Liver (tissue), 9 donors: ENCODE results near the gene RAD9A. TPM values are rescaled to one million over a fixed set of nuclear protein-coding genes. Genes with fewer than 3 reads are reported as not detected.

Experiments
- DNase-seq: peaks from one replicate; pipeline ENCODE4 v3.0.0-alpha.2; 2017; ENCODE audit warnings: low spot score
- H3K27ac ChIP-seq, 2 donors: one replicate each; pipeline ENCODE4 v1.7.0; 2013; ENCODE audit warnings: inconsistent platforms in 2 of 2, low read length in 2 of 2, control low read depth in 1 of 2, low read depth in 1 of 2, mild to moderate bottlenecking in 1 of 2
- H3K27me3 ChIP-seq, 4 donors: one replicate each; pipeline versions ENCODE4 v1.6.1 to v1.7.0; 2013; ENCODE audit warnings: low read length in 3 of 4, inconsistent platforms in 1 of 4, mild to moderate bottlenecking in 1 of 4, moderate library complexity in 1 of 4; ENCODE audit not compliant: control insufficient read depth in 4 of 4, insufficient read depth in 4 of 4
- H3K36me3 ChIP-seq, 4 donors: one replicate each; pipeline versions ENCODE4 v1.6.1 to v1.7.0; 2013; ENCODE audit warnings: low read length in 3 of 4, mild to moderate bottlenecking in 3 of 4, low read depth in 1 of 4, moderate library complexity in 1 of 4; ENCODE audit not compliant: control insufficient read depth in 4 of 4, insufficient read depth in 3 of 4
- H3K4me1 ChIP-seq, 4 donors: one replicate each; pipeline versions ENCODE4 v1.6.1 to v1.7.0; 2013; ENCODE audit warnings: low read length in 3 of 4, mild to moderate bottlenecking in 3 of 4, moderate library complexity in 1 of 4; ENCODE audit not compliant: control insufficient read depth in 4 of 4, insufficient read depth in 4 of 4
- H3K4me3 ChIP-seq, 3 donors: one replicate each; pipeline versions ENCODE4 v1.6.1 to v1.7.0; 2013; ENCODE audit warnings: low read length in 3 of 3, control low read depth in 1 of 3, low read depth in 1 of 3, mild to moderate bottlenecking in 1 of 3
- H3K9ac ChIP-seq, 2 donors: one replicate each; pipeline ENCODE4 v1.7.0; 2013; ENCODE audit warnings: low read length in 2 of 2, mild to moderate bottlenecking in 2 of 2, moderate library complexity in 2 of 2, control low read depth in 1 of 2, low read depth in 1 of 2
- H3K9me3 ChIP-seq, 4 donors: one replicate each; pipeline versions ENCODE4 v1.6.1 to v1.7.0; 2013; ENCODE audit warnings: low read length in 3 of 4; ENCODE audit not compliant: control insufficient read depth in 4 of 4
- EGR1 ChIP-seq, 2 donors: IDR thresholded peaks; 2 replicates each; pipeline ENCODE4 v1.6.1; 2016 to 2018; ENCODE audit warnings: antibody characterized with exemption in 2 of 2, low read depth in 2 of 2
- FOXA1 ChIP-seq: IDR thresholded peaks from 2 replicates; pipeline ENCODE4 v1.6.1; 2016; ENCODE audit warnings: antibody characterized with exemption
- FOXA2 ChIP-seq: IDR thresholded peaks from 2 replicates; pipeline ENCODE4 v1.6.1; 2016; ENCODE audit warnings: antibody characterized with exemption
- GABPA ChIP-seq, 2 donors: IDR thresholded peaks in 1 of 2; conservative IDR thresholded peaks in 1 of 2; 2 replicates each; pipeline ENCODE4 v1.6.1; 2016; ENCODE audit warnings: antibody characterized with exemption in 2 of 2, mild to moderate bottlenecking in 1 of 2, moderate library complexity in 1 of 2
- HNF4A ChIP-seq, 2 donors: conservative IDR thresholded peaks; 2 replicates each; pipeline ENCODE4 v1.6.1; 2016; ENCODE audit warnings: antibody characterized with exemption in 2 of 2, mild to moderate bottlenecking in 2 of 2
- HNF4G ChIP-seq: IDR thresholded peaks from 2 replicates; pipeline ENCODE4 v1.6.1; 2016; ENCODE audit warnings: antibody characterized with exemption
- JUND ChIP-seq, 2 donors: IDR thresholded peaks; 2 replicates each; pipeline ENCODE4 v1.6.1; 2016; ENCODE audit warnings: antibody characterized with exemption in 2 of 2
- NR2F2 ChIP-seq: IDR thresholded peaks from 2 replicates; pipeline ENCODE4 v1.6.1; 2016; ENCODE audit warnings: antibody characterized with exemption
- RAD21 ChIP-seq, 2 donors: IDR thresholded peaks; 2 replicates each; pipeline ENCODE4 v1.6.1; 2016; ENCODE audit warnings: antibody characterized with exemption in 2 of 2, mild to moderate bottlenecking in 2 of 2
- RXRA ChIP-seq, 2 donors: IDR thresholded peaks; 2 replicates each; pipeline ENCODE4 v1.6.1; 2017 to 2018; ENCODE audit warnings: antibody characterized with exemption in 2 of 2, mild to moderate bottlenecking in 1 of 2
- SP1 ChIP-seq: IDR thresholded peaks from 2 replicates; pipeline ENCODE4 v1.6.1; 2018; ENCODE audit warnings: antibody characterized with exemption, mild to moderate bottlenecking
- TAF1 ChIP-seq: conservative IDR thresholded peaks from 2 replicates; pipeline ENCODE4 v1.6.1; 2016; ENCODE audit warnings: antibody characterized with exemption, mild to moderate bottlenecking
- YY1 ChIP-seq: IDR thresholded peaks from 2 replicates; pipeline ENCODE4 v1.6.1; 2016; ENCODE audit warnings: antibody characterized with exemption, mild to moderate bottlenecking
- WGBS: extraction: QIAGEN DNeasy Blood & Tissue Kit; methylation state at CpG from one replicate; pipeline ENCODE4 v1.1.7; 2013; 5-methylcytosine and 5-hydroxymethylcytosine counted together
- polyA plus RNA-seq, 2 donors: library from polyadenylated mRNA; stranded (reverse) in 1 of 2; unstranded in 1 of 2; fragments of 200-250 nt in 1 of 2; fragments of >200 nt in 1 of 2; fragmentation: Nextera tagmentation in 1 of 2; extraction: Ambion mirVana in 1 of 2; gene quantifications; one replicate each; pipeline versions ENCODE4 v1.2.1 to v1.2.3, GENCODE V29; 2013 to 2015
- total RNA-seq, 2 donors: library from RNA; depleted of rRNA; stranded (reverse); fragments of >200 nt; gene quantifications; one replicate each; pipeline ENCODE4 v1.2.3, GENCODE V29; 2014
- TF ChIP-seq, protein P1 (sequence below): IDR thresholded peaks from 2 replicates; pipeline ENCODE4 v1.6.1; 2016; ENCODE audit warnings: antibody characterized with exemption
- TF ChIP-seq, protein P2 (sequence below): fragments of 150-350 bp; IDR thresholded peaks from 2 replicates; pipeline ENCODE4 v1.5.1; 2017; ENCODE audit warnings: improper control_type of control experiment, low read depth, low read length; ENCODE audit not compliant: missing input control
- TF ChIP-seq, protein P3 (sequence below): IDR thresholded peaks from 2 replicates; pipeline ENCODE4 v1.6.1; 2016; ENCODE audit warnings: antibody characterized with exemption
- TF ChIP-seq, protein P4 (sequence below): IDR thresholded peaks from 2 replicates; pipeline ENCODE4 v1.6.1; 2016; ENCODE audit warnings: antibody characterized with exemption, mild to moderate bottlenecking
- TF ChIP-seq, protein P5 (sequence below): IDR thresholded peaks from 2 replicates; pipeline ENCODE4 v1.6.1; 2016; ENCODE audit warnings: antibody characterized with exemption
- donor health status: healthy.
- donor health status: healthy.
- donor health status: healthy.
- donor health status: healthy.
- donor health status: healthy.

The RAD9A gene
- total and polyA plus RNA-seq, 4 donors: 4.5 to 8.6 (median 5.6) TPM

DNA sequence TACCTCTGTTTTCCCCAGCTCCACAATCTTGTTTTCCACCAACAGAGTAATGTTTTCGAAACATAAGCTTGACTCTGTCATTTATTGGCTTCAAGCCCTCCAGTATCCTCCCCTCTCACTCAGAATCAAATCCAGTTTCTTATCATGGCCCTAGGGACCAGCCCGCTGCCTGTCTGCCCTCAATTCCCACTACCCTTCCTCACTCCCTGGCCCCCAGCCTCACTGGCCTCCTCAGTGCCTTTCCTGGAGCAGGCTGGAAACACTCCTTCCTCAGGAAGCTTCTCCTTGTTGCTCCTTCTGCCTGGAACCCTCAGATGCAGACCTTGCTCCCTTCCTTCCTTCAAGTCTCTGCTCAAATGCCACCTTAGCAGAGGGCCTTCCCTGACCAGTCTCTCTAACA lies 42.3 kb upstream of the RAD9A start:
- Histone ChIP-seq H3K9me3 (no peaks in the 10 kb centered on the region), H3K36me3 (peaks cover 0 to 1% (median 0%) of the 10 kb centered on the region in 4 donors), H3K27me3 (no peaks in the 10 kb centered on the region), H3K27ac (no peak overlapping the region), H3K9ac (no peak overlapping the region), H3K4me3 (no peak overlapping the region), H3K4me1 (peaks cover 2 to 26% (median 16%) of the 10 kb centered on the region in 4 donors)
- 94% methylated on average over 2 of the region's 2 CpGs for WGBS
- TF ChIP-seq EGR1 (IDR thresholded peaks at IDR 0.05; ENCODE audit: low read depth in 2 of 2) (no peak), HNF4G (no peak), HNF4A (conservative IDR thresholded peaks at IDR 0.05) (no peak), JUND (IDR thresholded peaks at IDR 0.05) (no peak), RXRA (IDR thresholded peaks at IDR 0.05) (no peak), SP1 (no peak), FOXA1 (no peak), YY1 (no peak), GABPA (IDR thresholded peaks at IDR 0.05 in 1 of 2, conservative IDR thresholded peaks at IDR 0.05 in 1 of 2) (no peak), RAD21 (IDR thresholded peaks at IDR 0.05) (no peak), TAF1 (no peak), FOXA2 (no peak), NR2F2 (no peak)
- TF ChIP-seq, protein P1, sequence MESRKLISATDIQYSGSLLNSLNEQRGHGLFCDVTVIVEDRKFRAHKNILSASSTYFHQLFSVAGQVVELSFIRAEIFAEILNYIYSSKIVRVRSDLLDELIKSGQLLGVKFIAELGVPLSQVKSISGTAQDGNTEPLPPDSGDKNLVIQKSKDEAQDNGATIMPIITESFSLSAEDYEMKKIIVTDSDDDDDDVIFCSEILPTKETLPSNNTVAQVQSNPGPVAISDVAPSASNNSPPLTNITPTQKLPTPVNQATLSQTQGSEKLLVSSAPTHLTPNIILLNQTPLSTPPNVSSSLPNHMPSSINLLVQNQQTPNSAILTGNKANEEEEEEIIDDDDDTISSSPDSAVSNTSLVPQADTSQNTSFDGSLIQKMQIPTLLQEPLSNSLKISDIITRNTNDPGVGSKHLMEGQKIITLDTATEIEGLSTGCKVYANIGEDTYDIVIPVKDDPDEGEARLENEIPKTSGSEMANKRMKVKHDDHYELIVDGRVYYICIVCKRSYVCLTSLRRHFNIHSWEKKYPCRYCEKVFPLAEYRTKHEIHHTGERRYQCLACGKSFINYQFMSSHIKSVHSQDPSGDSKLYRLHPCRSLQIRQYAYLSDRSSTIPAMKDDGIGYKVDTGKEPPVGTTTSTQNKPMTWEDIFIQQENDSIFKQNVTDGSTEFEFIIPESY: no peak
- TF ChIP-seq, protein P2, sequence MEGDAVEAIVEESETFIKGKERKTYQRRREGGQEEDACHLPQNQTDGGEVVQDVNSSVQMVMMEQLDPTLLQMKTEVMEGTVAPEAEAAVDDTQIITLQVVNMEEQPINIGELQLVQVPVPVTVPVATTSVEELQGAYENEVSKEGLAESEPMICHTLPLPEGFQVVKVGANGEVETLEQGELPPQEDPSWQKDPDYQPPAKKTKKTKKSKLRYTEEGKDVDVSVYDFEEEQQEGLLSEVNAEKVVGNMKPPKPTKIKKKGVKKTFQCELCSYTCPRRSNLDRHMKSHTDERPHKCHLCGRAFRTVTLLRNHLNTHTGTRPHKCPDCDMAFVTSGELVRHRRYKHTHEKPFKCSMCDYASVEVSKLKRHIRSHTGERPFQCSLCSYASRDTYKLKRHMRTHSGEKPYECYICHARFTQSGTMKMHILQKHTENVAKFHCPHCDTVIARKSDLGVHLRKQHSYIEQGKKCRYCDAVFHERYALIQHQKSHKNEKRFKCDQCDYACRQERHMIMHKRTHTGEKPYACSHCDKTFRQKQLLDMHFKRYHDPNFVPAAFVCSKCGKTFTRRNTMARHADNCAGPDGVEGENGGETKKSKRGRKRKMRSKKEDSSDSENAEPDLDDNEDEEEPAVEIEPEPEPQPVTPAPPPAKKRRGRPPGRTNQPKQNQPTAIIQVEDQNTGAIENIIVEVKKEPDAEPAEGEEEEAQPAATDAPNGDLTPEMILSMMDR: no peak
- TF ChIP-seq, protein P3, sequence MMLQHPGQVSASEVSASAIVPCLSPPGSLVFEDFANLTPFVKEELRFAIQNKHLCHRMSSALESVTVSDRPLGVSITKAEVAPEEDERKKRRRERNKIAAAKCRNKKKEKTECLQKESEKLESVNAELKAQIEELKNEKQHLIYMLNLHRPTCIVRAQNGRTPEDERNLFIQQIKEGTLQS: no peak
- TF ChIP-seq, protein P4, sequence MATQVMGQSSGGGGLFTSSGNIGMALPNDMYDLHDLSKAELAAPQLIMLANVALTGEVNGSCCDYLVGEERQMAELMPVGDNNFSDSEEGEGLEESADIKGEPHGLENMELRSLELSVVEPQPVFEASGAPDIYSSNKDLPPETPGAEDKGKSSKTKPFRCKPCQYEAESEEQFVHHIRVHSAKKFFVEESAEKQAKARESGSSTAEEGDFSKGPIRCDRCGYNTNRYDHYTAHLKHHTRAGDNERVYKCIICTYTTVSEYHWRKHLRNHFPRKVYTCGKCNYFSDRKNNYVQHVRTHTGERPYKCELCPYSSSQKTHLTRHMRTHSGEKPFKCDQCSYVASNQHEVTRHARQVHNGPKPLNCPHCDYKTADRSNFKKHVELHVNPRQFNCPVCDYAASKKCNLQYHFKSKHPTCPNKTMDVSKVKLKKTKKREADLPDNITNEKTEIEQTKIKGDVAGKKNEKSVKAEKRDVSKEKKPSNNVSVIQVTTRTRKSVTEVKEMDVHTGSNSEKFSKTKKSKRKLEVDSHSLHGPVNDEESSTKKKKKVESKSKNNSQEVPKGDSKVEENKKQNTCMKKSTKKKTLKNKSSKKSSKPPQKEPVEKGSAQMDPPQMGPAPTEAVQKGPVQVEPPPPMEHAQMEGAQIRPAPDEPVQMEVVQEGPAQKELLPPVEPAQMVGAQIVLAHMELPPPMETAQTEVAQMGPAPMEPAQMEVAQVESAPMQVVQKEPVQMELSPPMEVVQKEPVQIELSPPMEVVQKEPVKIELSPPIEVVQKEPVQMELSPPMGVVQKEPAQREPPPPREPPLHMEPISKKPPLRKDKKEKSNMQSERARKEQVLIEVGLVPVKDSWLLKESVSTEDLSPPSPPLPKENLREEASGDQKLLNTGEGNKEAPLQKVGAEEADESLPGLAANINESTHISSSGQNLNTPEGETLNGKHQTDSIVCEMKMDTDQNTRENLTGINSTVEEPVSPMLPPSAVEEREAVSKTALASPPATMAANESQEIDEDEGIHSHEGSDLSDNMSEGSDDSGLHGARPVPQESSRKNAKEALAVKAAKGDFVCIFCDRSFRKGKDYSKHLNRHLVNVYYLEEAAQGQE: no peak
- TF ChIP-seq, protein P5, sequence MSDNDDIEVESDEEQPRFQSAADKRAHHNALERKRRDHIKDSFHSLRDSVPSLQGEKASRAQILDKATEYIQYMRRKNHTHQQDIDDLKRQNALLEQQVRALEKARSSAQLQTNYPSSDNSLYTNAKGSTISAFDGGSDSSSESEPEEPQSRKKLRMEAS: no peak
- no peak for DNase-seq
